ENCODE results near the gene PACS2. TPM values are rescaled to one million over a fixed set of nuclear protein-coding genes. Genes with fewer than 3 reads are reported as not detected.

Gene PACS2
- total RNA-seq, 2 donors from 2014 or later: 55.0 to 59.7 TPM

GRCh38 chr14:105322791-105323556 is 8.4 kb downstream of the PACS2 start:
- no peak for DNase-seq (ENCODE audit: low spot score)
- H3K27me3 ChIP-seq: no peaks in the 10 kb centered on the region
- H3K36me3 ChIP-seq: no peaks in the 10 kb centered on the region
- H3K4me3 ChIP-seq: no peak overlapping the region
- peaks cover 0 to 54% of the 10 kb centered on the region in 2 donors for H3K4me1 ChIP-seq
- peak overlapping the region; percentile 77 to 79 for H3K27ac ChIP-seq
- no peaks in the 10 kb centered on the region for H3K9me3 ChIP-seq
- TF ChIP-seq CTCF (IDR thresholded peaks at IDR 0.05): no peak

- Histone ChIP-seq H3K27me3 (no peaks in the 10 kb centered on the region), H3K27ac (peak overlapping the region; percentile 77 to 79), H3K4me1 (peaks cover 0 to 61% of the 10 kb centered on the region in 2 donors), H3K4me3 (no peak overlapping the region), H3K36me3 (no peaks in the 10 kb centered on the region), H3K9me3 (no peaks in the 10 kb centered on the region)
- TF ChIP-seq CTCF (IDR thresholded peaks at IDR 0.05): no peak
- no peak for DNase-seq (ENCODE audit: low spot score)
These were observed 9.1 kb downstream of the PACS2 start for GRCh38 chr14:105323663-105324062.

- no peak for DNase-seq (ENCODE audit: low spot score)
- Histone ChIP-seq H3K27ac (peak overlapping the region; percentile 77 to 79), H3K9me3 (no peaks in the 10 kb centered on the region), H3K4me1 (peaks cover 0 to 67% of the 10 kb centered on the region in 2 donors), H3K27me3 (no peaks in the 10 kb centered on the region), H3K36me3 (no peaks in the 10 kb centered on the region), H3K4me3 (no peak overlapping the region)
- TF ChIP-seq CTCF (IDR thresholded peaks at IDR 0.05): no peak
These were observed 9.7 kb downstream of the PACS2 start for GRCh38 chr14:105324080-105324778.

- peaks cover 0 to 73% of the 10 kb centered on the region in 2 donors for H3K4me1 ChIP-seq
- H3K36me3 ChIP-seq: no peaks in the 10 kb centered on the region
- no peaks in the 10 kb centered on the region for H3K9me3 ChIP-seq
- no peak for TF ChIP-seq CTCF (IDR thresholded peaks at IDR 0.05)
- no peak for DNase-seq (ENCODE audit: low spot score)
- no peak overlapping the region for H3K4me3 ChIP-seq
- no peaks in the 10 kb centered on the region for H3K27me3 ChIP-seq
- H3K27ac ChIP-seq: peak overlapping the region; percentile 77 to 79
These were observed 10.3 kb downstream of the PACS2 start for GRCh38 chr14:105324871-105325270.

GRCh38 chr14:105325303-105325702 is 10.8 kb downstream of the PACS2 start:
- no peak for DNase-seq (ENCODE audit: low spot score)
- H3K4me1 ChIP-seq: peaks cover 0 to 77% of the 10 kb centered on the region in 2 donors

More at GRCh38 chr14:105325303-105325702, 10.8 kb downstream of the PACS2 start:
- TF ChIP-seq CTCF (IDR thresholded peaks at IDR 0.05): no peak
- Histone ChIP-seq H3K9me3 (no peaks in the 10 kb centered on the region), H3K4me3 (no peak overlapping the region), H3K27ac (peak overlapping the region; percentile 77 to 79), H3K27me3 (no peaks in the 10 kb centered on the region), H3K36me3 (no peaks in the 10 kb centered on the region)
